Skeletal muscle tissue (tissue), 4 donors: ENCODE results near the gene RFTN1. TPM values are rescaled to one million over a fixed set of nuclear protein-coding genes. Genes with fewer than 3 reads are reported as not detected.

Experiments used
- H3K27ac ChIP-seq: one replicate; pipeline ENCODE4 v1.7.0; 2013; ENCODE audit warnings: mild to moderate bottlenecking, low read depth, low read length, inconsistent platforms
- H3K27me3 ChIP-seq, 3 donors: one replicate each; pipeline ENCODE4 v1.7.0; 2013; ENCODE audit warnings: low read length in 3 of 3; ENCODE audit not compliant: control insufficient read depth in 3 of 3, insufficient read depth in 3 of 3
- H3K36me3 ChIP-seq, 3 donors: one replicate each; pipeline ENCODE4 v1.7.0; 2013; ENCODE audit warnings: low read length in 3 of 3; ENCODE audit not compliant: control insufficient read depth in 3 of 3, insufficient read depth in 3 of 3
- H3K4me1 ChIP-seq, 3 donors: one replicate each; pipeline ENCODE4 v1.7.0; 2013; ENCODE audit warnings: low read length in 3 of 3, mild to moderate bottlenecking in 3 of 3; ENCODE audit not compliant: control insufficient read depth in 3 of 3, insufficient read depth in 3 of 3
- H3K4me3 ChIP-seq, 3 donors: one replicate each; pipeline ENCODE4 v1.7.0; 2013; ENCODE audit warnings: low read length in 3 of 3
- H3K9ac ChIP-seq, 3 donors: one replicate each; pipeline ENCODE4 v1.7.0; 2013; ENCODE audit warnings: low read length in 3 of 3, mild to moderate bottlenecking in 3 of 3, moderate library complexity in 2 of 3, low read depth in 1 of 3
- H3K9me3 ChIP-seq, 3 donors: one replicate each; pipeline ENCODE4 v1.7.0; 2013; ENCODE audit warnings: low read length in 3 of 3; ENCODE audit not compliant: control insufficient read depth in 3 of 3
- total RNA-seq: library from RNA; depleted of rRNA; stranded (reverse); fragments of >200 nt; gene quantifications from one replicate; pipeline ENCODE4 v1.2.3, GENCODE V29; 2014
- donor health status: Osteomylitis.

Gene RFTN1
- total RNA-seq, 1 donor from 2014 or later: 15.7 TPM

DNA sequence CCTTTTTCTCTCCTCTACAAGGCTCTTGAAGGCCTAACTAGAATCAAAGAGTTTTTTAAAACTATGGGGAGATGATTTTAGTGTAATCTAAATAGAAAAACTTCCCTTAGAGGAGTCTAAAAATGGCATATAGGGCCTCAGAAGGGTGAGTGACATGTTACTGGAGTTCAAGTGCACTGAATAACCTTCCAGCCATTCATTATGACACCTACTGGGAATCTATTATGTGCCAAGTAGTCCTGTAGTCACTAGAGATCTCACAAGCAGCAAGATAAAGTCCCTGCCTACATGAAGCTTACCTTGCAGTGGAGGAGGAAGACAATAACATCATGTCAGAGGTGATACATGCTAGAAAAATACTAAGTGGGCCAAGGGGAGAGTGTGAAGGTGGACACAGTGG, 152.4 kb downstream of the RFTN1 start:
- Histone ChIP-seq H3K27ac (no peak overlapping the region), H3K9ac (no peak overlapping the region), H3K36me3 (peaks cover 4 to 19% (median 10%) of the 10 kb centered on the region in 3 donors), H3K9me3 (no peaks in the 10 kb centered on the region), H3K27me3 (no peaks in the 10 kb centered on the region), H3K4me1 (peaks cover 7 to 28% (median 26%) of the 10 kb centered on the region in 3 donors), H3K4me3 (no peak overlapping the region)

DNA sequence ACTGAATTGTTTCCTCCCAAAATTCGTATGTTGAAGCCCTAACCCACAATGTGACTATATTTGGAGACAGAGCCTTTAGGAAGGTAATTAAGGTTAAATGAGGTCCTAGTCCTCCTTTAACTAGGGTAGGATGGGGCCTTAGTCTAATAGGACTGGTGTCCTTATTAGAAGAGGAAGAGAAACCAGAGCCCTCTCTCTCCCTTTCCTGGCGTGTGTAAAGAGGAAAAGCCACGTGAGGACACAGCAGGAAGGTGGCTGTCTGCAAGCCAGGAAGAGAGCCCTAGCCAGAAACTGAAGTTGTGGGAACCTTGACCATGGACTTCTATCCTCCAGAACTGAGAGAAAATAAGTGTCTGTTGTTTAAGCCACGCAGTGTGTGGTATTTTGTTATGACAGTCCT, 154.2 kb downstream of the RFTN1 start:
- Histone ChIP-seq H3K27ac (no peak overlapping the region), H3K9me3 (no peaks in the 10 kb centered on the region), H3K36me3 (peaks cover 4 to 22% (median 10%) of the 10 kb centered on the region in 3 donors), H3K9ac (no peak overlapping the region), H3K4me3 (peak overlapping the region in 1 of 3 donors; percentile 12), H3K4me1 (peaks cover 11 to 42% (median 38%) of the 10 kb centered on the region in 3 donors), H3K27me3 (no peaks in the 10 kb centered on the region)

DNA sequence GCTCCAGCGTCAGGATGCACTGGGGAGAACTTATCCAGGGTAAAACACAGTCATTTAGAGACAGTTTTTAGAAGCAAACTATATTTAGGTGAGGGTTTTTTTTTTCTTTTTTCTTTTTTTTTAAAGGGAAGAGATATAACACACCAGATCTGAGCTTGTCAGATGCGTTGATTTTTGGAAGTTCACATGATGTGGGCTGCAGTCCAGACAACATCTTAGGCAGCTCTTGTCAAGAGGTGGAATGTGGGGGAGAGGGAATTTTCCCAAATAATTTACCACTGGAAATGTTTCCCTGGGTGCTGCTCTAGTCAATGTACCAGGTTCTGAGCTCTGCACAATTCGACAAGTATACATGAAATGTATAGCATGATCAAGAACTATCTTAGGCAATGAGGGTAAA, 155.2 kb downstream of the RFTN1 start:
- H3K9me3 ChIP-seq: no peaks in the 10 kb centered on the region
- H3K4me1 ChIP-seq: peaks cover 14 to 52% (median 43%) of the 10 kb centered on the region in 3 donors
- no peak overlapping the region for H3K9ac ChIP-seq
- H3K27ac ChIP-seq: no peak overlapping the region
- H3K36me3 ChIP-seq: peaks cover 3 to 17% (median 4%) of the 10 kb centered on the region in 3 donors
- H3K27me3 ChIP-seq: no peaks in the 10 kb centered on the region
- H3K4me3 ChIP-seq: no peak overlapping the region

DNA sequence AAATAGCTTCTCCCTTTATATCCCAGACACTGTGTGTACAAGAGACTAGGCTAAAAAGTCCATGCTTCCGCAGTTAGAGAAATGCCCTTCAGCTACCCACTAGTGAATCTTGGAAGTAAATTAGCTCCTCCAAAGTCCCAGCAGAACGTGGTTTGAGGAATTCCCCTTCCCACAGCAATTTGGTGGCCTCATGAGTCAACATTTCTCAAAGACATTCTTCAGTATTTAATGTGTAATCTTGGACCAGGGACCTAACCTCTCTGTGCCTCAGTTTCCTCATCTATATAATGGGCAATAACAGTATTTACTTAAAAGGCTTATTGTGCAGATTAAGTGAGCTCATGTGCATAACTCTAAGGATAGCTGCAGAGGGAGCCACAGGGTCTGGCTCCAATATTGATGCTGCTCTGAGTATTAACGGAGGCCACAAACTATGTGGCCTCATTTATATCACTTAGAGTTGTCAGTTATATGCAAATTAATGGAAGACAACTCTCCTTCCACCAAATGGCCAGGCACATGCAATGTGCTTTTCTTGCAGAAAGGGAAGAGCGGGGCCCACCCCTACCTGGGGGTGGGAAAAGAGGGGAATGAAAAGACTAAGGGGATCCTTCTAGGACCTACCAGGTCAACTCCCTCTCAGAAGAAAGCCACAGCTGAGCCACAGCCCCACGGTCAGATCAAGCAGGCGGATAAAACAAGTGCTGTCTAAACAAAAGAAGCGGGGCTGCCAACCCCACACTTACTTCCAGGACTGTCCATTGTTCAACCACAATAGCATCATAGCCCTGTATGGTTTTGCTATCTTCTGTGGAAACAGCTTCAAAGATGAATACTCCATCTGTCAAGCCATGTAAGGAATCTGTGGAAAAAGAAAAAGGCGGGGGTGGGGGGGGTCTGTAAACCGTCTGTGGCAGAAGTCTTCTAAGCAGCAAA, 156.0 kb downstream of the RFTN1 start:
- peaks cover 14 to 55% (median 50%) of the 10 kb centered on the region in 3 donors for H3K4me1 ChIP-seq
- no peaks in the 10 kb centered on the region for H3K27me3 ChIP-seq
- H3K4me3 ChIP-seq: no peak overlapping the region
- H3K9ac ChIP-seq: no peak overlapping the region
- H3K27ac ChIP-seq: no peak overlapping the region
- peaks cover 3 to 17% (median 4%) of the 10 kb centered on the region in 3 donors for H3K36me3 ChIP-seq
- no peaks in the 10 kb centered on the region for H3K9me3 ChIP-seq

DNA sequence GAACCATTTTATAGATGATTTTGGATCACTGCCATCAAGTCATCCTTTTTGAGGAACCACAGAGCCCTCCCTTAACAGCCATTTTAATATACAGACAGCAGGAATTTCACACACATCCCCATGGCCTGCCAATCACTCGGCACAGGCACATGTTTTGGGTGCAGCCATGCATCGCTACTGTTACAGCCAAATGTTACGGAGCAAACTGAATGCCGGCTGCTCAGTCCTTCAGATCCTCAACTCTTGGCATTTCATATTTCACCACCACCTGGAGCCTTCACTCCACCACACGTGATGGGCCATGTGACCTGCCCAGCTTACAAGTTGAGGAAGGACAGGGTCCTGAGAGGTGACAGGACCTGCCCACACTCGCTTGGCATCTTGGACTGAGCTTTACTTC, 157.7 kb downstream of the RFTN1 start:
- Histone ChIP-seq H3K9ac (peak overlapping the region in 1 of 3 donors; percentile 48), H3K27ac (no peak overlapping the region), H3K4me1 (peaks cover 19 to 52% (median 47%) of the 10 kb centered on the region in 3 donors), H3K36me3 (peaks cover 0 to 11% (median 3%) of the 10 kb centered on the region in 3 donors), H3K4me3 (peak overlapping the region in 1 of 3 donors; percentile 11), H3K27me3 (no peaks in the 10 kb centered on the region), H3K9me3 (no peaks in the 10 kb centered on the region)

DNA sequence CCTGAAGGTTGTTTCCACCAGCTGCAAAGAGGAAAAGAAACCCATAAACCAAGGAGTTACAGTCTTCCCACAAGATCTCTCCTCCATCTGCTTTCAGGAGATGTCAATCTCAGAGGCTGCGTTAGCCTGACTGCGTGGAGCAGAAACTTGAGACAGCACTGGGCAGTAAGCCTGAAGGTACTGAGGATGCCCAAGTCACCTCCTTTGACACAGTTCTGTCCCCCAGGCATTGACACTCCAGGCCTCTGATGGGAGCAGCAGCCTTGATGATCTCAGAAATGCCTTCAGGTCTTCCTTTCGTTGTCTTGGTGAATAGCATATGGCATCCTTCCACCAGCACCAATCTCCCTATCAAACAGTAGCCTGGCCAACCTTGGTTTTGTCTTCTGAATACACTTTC, 159.2 kb downstream of the RFTN1 start:
- H3K4me1 ChIP-seq: peaks cover 19 to 52% (median 52%) of the 10 kb centered on the region in 3 donors
- no peak overlapping the region for H3K27ac ChIP-seq
- peaks cover 0 to 11% (median 3%) of the 10 kb centered on the region in 3 donors for H3K36me3 ChIP-seq
- no peak overlapping the region for H3K9ac ChIP-seq
- no peaks in the 10 kb centered on the region for H3K9me3 ChIP-seq
- H3K4me3 ChIP-seq: peak overlapping the region in 1 of 3 donors; percentile 19
- H3K27me3 ChIP-seq: no peaks in the 10 kb centered on the region

DNA sequence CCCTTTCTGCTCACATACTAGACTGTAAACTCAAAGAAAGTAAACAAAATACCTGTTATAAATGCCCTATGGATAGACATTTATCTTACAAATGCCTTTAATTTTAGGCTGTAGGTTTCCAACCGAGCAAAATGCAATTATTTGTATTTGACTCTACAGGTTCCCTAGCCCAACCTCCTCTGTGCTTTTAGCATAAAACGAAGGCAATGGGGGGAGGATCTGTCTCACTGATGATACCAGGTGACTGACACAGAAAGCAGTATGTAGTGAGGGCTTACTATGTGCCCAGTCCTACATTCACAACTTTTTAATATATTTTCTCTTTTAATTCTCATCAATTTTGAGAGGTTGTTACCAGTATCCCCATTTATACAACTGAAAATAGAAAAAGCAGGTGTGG, 161.1 kb downstream of the RFTN1 start:
- H3K4me3 ChIP-seq: no peak overlapping the region
- H3K4me1 ChIP-seq: peaks cover 19 to 47% (median 44%) of the 10 kb centered on the region in 3 donors
- H3K27ac ChIP-seq: no peak overlapping the region
- H3K27me3 ChIP-seq: no peaks in the 10 kb centered on the region
- no peaks in the 10 kb centered on the region for H3K9me3 ChIP-seq
- no peak overlapping the region for H3K9ac ChIP-seq
- peaks cover 0 to 19% (median 2%) of the 10 kb centered on the region in 3 donors for H3K36me3 ChIP-seq

DNA sequence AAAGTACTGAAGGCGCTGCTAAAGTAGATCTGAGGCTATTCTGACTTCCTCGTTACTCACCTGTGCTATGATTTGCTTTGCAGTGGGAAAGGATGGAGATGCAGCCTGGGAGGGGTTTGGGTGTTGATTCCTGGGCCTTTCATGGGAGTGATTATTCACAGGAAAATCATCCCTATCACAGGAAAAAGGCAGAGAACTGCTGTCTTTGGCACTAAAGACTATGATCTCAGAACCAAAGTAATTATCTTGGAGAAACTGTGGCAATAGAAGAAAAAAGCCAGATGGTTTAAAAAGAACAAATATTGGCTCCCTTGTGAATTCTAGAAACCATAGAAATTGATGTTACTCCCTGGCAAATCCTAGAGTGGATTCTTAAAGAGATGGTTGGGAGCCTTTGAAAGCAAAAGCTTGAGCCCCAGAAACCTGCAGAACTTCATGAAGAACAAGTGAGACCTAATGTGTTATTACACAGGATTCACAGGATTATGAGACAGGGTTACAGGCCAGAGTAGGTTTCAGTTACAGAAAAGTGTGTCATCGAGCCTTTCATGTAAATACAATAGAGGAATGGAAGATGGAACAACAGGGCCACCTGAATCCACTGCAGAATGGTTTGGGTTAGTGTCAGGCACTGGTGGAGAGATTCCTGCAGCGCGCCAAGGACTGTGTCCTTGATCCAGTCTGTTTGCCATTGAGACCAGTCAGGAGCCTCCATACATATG, 162.7 kb downstream of the RFTN1 start:
- Histone ChIP-seq H3K4me3 (no peak overlapping the region), H3K36me3 (peaks cover 0 to 14% (median 3%) of the 10 kb centered on the region in 3 donors), H3K9ac (no peak overlapping the region), H3K4me1 (peaks cover 10 to 36% (median 31%) of the 10 kb centered on the region in 3 donors), H3K9me3 (no peaks in the 10 kb centered on the region), H3K27ac (no peak overlapping the region), H3K27me3 (no peaks in the 10 kb centered on the region)

DNA sequence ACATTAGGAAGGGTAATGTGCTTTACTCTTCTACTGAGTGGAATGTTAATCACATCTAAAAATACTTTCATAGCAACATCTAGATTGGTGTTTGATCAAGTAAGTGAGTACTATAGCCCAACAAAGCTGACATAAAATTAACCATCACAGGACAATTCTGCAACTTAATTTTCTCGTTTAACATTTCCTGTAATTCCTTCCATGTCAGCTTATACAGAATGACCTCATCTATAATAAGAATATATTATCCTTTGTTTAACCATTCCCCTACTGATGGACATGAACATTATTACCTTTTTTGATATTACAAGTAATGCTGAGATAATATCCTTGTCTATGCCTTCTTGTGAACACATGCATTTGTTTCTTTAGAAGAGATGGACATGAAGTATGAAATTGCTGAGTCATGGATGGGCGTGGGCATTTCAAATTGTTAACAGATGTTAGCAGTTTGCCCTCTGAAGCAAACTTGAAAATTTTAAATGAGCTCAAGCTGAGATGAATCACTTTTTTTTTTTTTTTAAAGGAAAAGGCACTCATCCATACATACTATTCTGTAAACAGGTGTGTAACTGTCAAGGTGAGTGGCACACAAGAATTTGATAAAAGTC, 163.4 kb downstream of the RFTN1 start:
- Histone ChIP-seq H3K9ac (no peak overlapping the region), H3K27ac (no peak overlapping the region), H3K4me1 (peaks cover 10 to 32% (median 24%) of the 10 kb centered on the region in 3 donors), H3K27me3 (no peaks in the 10 kb centered on the region), H3K9me3 (no peaks in the 10 kb centered on the region), H3K4me3 (no peak overlapping the region), H3K36me3 (peaks cover 0 to 17% (median 3%) of the 10 kb centered on the region in 3 donors)
